ENCODE data around the gene VWA5B2.
A peak's percentile ranks its signal among the peaks of the same experiment; 100 is the strongest.

The VWA5B2 gene

DNA sequence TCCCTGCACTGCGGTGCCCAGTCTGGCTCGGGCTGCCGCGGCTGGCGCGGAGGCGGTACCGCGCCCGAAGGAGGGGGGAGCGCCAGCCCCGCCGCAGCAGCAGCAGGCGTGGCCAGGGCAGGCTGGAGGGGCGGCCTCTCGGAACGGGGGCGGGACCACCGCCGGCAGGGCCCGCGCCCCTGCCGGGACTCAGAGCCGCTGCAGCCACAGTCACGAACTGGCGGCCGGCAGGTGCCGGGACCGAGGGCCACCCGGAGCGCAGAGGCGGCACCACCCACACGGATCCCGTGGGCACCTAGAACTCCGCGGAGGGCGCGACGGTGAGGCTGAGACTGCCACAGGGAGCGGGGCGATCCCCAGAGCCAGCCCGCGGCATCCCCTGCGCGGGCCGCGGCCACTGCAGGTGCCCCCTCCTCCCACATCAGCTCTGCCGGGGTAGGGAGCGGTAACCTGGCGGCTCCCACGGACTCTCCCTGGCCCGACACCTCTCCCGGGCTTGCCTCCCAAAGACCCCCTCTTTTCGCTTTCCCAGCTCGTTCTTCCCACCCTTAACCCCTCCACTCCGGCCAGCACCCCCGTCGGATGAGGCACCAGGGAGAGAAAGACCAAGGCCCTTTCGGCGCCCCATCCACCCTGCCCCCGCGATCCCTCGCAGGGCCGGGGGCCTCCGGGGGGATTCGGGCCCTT lies at the start of gene VWA5B2:
Gene VWA5B2 (plus strand): TSS at position 192 of the 687 bp plus-strand sequence. CDS start 944 bp downstream, outside the sequence.
- DNase-seq: peak; percentile 76

DNA sequence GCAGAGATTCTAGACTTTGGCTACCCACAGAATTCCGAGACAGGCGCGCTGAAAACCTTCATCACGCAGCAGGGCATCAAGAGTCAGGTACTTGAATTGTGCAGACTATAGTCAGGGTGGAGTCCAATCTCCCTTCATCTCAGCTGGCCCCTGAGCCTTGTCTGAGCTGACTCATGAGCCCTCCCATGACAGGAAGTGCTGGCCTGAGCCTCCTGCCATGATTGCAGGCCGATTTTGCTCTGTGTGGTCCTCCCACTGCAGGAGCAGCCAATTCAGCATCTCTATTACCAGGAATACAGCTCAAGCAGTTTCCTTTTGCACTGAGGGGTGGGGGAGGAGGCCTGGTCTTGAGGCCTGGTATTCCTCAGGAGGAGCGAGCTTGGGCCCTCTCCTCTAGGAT lies 49.2 kb upstream of the VWA5B2 start:
- no peak for DNase-seq

DNA sequence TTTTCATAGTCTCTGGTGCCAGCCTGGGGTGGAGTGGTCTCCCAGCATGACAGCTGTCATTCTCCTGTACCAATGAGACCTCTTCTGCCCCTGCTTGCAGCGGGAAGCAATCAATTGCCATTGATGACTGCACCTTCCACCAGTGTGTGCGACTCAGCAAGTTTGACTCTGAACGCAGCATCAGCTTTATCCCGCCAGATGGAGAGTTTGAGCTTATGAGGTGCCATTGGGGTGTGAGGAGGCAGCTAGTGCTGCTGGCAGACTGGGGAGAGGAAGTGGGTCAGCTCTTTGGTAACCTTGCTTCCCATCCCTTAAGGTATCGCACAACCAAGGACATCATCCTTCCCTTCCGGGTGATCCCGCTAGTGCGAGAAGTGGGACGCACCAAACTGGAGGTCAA lies 47.8 kb upstream of the VWA5B2 start:
- DNase-seq: no peak

DNA sequence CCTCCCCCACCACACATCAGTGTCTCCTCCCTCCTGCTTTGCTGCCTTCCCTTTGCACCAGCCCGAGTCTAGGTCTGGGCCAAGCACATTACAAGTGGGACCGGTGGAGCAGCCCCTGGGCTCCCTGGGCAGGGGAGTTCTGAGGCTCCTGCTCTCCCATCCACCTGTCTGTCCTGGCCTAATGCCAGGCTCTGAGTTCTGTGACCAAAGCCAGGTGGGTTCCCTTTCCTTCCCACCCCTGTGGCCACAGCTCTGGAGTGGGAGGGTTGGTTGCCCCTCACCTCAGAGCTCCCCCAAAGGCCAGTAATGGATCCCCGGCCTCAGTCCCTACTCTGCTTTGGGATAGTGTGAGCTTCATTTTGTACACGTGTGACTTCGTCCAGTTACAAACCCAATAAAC lies 45.7 kb upstream of the VWA5B2 start:
- no peak for DNase-seq

DNA sequence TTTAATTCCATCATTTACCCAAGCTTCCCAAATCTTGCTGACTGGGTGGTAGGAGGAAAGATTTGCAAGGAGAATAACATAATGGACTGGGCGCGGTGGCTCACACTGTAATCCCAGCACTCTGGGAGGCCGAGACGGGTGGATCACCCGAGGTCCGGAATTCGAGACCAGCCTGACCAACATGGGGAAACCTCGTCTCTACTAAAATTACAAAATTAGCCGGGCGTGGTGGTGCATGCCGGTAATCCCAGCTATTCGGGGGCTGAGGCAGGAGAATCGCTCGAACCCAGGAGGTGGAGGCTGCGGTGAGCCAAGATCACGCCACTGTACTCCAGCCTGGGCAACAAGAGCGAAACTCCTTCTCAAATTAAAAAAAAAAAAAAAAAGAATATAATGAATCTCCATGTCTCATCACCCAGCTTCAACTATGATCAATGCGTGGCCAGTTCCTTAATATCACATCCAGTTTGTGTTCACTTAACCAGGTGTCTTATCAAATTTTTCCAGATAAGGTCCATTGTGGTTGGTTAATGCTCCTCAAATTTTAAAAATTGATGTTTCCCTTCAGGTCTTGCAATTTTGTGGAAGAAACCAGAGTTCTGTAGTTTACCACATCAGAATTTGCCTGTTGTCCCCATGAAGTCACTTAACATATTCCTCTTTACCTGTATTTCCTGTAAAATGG lies 44.7 kb upstream of the VWA5B2 start:
- no peak for DNase-seq

DNA sequence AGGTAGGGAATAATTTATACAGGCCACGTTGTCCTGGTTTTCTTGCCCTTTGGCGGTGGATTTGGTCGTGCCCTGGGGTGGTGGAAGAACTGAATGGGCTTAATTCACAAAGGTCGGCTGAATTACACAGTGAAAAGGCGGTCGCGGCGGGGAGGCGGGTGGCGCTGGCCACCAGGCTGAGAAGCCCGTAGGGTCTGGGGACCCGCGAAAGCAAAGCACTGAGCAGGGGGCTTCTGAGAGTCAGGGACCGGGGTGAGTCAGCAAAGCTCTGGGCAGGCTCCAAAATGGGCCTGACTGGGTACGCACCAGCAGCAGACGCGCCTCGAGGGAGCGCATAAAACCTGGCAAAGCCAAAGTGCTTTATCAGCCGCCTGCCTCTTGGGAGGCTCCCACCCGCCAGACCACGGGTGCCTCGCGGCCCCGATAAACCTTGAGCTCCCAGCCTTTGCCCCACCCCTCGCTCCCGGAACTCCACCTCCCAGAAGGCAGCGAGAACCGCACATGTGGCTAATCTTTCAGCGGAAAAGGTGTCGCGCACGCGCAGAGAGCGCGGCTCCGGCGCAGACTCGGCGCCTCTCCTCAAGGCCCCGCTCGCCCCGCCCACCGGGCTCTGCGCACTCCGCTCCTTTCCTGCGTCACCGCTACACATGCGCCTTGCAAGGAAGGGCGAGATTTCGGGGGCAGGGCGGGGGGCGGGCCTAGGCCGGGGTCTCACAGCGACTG lies 43.8 kb upstream of the VWA5B2 start:
- DNase-seq: peak; percentile 99

DNA sequence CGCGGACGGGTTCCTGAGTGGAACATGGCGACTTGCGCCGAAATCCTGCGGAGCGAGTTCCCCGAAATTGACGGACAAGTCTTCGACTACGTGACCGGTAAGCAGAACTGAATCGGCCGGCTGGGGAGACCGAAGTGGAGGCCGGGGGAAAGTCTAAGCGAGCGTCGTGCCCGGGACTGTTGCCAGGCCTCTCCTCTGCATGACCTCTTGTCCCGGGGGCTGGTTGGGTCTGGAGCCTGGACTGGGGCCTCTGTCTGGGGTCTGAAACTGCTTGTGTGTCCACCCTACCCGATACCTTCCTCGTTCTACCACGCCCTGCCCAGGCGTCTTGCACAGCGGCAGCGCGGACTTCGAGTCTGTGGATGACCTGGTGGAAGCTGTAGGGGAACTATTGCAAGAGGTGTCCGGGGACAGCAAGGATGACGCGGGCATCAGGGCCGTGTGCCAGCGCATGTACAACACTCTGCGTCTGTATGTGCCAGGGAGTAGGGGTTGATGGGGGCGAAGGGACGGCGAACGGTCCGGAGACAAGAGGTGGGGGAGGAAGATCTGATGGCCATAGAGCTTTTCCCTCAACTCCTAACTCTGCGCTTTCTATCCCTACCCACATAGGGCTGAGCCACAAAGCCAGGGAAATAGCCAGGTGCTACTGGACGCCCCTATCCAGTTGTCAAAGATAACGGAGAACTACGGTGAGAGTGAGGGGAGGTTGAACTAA lies 43.0 kb upstream of the VWA5B2 start, which contains the start of gene ABCF3:
Gene ABCF3 (plus strand): TSS at position 16 of the 718 bp plus-strand sequence. CDS start 9 bp downstream, at position 25.
- DNase-seq: no peak

DNA sequence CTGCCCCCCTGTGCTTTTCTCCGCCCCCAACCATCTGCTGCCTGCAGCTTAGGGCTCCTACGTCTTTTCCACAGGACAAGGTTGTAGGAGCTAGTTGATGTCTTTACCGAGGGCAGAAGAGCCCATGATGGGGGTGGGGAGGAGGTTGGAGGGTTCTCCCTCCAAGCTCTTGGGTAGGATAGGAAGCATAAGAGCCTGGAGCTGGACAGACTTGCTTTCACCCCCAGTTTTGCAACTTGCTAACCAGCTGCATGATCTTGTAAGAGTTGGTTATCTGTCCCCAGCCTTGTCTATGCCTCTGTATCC lies 42.5 kb upstream of the VWA5B2 start:
- no peak for DNase-seq

DNA sequence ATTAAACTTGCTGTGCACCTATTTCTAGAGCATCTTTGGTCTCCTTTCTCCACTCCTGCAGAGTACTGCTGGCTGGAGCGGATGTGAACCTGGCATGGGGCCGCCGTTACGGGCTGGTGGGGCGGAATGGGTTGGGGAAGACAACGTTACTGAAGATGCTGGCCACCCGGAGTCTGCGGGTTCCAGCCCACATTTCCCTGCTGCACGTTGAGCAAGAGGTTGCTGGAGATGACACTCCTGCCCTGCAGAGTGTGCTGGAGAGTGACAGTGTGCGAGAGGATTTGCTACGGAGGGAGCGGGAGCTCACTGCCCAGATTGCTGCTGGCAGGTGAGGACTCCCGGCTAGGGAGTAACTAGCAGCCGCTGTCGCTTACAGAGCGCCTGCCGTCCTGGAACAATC lies 41.3 kb upstream of the VWA5B2 start:
- no peak for DNase-seq

DNA sequence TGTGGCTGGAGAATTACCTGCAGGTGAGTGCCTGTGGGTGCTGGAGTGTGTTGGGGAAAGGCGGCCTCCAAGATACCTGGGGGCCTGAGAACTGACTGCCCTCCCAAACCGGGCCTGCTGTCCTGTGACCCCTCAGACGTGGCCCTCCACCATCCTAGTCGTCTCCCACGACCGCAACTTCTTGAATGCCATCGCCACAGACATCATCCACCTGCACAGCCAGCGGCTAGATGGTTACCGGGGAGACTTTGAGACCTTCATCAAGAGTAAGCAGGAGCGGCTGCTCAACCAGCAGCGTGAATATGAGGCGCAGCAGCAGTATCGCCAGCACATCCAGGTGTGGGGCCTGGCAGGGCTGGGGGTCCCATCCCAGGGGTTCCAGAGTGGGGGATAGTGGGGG lies 40.0 kb upstream of the VWA5B2 start:
- DNase-seq: no peak

DNA sequence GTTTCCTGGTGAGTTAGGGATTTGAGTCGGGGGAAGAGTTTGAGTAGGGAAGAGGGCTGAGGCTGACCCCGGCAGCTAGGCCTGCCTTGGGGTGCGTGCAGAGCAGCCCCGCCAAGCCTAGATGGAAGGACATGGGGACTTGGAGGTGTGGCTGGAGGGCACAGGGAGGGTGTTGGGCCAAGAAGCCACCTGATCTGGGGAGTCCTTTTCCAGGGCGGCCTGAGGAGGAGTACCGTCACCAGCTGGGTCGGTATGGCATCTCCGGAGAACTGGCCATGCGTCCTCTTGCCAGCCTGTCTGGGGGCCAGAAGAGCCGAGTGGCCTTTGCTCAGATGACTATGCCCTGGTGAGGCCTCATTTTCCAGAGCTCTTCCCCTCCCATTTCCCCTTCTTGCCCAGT lies 36.5 kb upstream of the VWA5B2 start:
- no peak for DNase-seq

DNA sequence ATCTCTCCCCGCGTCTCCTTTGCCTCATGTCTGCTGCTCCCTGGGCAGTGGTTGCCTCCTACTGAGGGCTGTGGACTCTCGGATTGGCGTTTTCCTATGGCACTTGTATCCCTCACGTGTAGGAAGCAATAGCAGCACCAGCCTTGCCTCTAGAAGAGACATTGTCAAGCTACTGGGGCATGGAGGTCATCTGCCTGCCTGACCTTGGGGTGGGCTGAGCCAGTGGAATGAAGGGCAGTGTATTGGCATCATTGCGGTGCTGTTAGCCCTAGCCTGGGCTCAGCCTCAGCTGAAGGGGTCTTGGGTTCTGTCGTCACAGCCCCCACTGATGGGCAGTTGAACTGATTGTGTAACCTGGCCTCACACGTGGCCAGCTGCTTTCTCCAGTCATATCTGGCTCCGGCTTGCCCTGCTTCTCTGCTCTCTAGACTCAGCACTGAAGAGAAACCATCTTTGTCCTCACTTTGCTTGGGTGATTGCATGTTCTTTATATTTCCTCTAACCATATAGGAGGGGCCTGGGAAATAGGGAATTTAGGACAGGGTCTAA lies 35.3 kb upstream of the VWA5B2 start:
- no peak for DNase-seq

DNA sequence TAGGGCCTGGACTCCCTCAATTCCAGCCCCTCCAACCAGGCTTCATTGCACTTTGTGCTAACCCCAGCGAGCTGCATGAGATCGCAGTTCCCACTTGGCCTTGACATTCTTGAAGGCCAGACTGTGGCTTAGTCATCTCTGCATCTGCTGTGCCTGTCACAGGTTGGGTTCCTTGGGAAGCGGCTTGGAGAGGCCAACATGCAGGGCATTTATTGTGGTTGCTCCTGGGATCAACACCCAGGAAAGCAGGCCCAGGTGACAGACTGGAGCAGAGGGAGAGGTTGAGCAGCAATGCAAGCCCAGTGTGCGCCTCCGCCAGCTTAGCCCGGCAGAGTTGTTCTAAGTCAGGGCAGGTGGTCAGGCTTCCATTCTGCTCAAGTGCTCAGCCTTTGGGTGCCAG lies 32.8 kb upstream of the VWA5B2 start:
- DNase-seq: no peak

DNA sequence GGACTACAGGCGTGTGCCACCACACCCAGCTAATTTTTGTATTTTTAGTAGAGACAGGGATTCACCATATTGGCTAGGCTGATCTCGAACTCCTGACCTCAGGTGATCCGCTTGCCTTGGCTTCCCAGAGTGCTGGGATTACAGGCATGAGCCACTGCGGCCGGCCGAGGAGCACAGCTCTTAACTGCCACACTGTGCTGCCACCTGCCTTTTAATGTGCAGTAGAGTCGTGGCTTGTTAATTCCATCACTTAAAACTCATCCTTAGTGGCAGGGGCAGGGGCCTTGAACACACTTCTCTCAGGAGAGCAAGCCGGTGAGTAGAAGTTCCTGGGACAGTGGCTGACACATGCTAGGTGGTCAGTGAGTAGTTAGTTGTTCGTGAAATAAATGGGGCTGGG lies 30.9 kb upstream of the VWA5B2 start:
- no peak for DNase-seq

DNA sequence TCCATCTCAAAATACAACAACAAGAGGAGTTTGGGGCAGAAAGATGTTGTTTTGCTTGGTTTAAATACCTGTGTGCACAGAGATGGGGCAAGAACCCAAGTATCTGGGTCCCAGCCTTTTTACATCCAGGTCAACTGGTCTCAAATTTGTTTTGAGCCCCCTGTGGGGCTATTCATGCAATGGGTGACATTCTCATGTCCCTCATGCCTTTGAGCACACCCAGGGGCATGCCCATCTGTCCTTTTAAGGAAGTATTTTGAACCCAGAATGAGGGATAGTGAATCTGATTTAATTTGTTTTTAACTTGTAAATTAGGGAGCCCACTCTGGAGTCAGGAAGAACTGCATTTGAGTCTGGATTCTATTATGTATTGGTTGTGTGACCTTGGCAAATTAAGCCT lies 28.6 kb upstream of the VWA5B2 start:
- DNase-seq: no peak

DNA sequence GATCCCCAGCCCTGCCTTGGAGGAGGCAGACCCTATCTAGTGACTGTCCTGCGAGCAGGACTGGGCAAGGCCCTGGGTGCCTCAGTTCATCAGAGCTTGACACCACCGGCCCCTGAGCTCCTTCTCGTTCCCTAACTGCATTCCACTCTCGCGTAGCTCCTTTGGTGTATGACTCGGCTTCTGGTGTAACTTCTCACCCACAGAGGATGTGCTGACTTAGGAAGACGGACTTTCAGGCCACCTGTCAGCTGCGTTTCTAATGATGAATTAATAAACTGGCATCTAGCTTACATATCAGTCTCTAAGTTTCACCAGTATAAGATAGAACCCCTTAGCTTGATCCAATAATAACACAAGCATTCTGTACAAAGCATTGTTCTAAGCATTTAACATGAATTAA lies 25.9 kb upstream of the VWA5B2 start:
- no peak for DNase-seq

DNA sequence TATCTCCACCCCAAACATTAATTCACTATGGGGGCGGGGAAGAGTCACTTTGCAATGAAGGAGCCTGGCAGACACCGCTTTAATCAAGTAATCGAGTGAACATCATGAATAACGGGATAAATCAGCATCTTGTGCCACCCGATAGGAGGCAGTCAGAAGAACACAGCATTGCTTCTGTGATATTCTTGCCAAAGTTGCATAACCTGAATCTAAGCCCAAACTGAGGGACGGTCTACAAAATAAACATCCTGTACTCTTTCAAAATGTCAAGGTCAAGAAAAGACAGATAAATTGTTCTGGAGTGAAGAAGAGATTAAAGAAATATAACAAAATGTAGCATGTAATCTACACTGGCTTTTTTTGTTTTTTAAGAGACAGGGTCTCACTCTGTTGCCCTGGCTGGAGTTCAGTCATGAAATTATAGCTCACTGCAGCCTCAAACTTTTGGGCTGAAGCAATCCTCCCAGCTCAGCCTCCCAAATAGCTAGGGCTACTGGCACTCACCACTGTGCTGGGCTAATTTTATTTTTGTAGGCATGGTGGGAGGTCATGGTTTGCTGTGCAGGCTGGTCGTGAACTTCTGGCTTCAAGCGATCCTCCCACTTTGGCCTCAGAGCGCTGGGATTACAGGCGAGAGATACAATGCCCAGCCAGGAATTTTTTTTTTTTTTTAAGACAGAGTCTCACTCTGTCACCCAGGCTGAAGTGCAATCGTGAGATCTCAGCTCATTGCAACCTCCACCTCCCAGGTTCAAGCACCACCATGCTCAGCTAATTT lies 20.1 kb upstream of the VWA5B2 start:
- no peak for DNase-seq

DNA sequence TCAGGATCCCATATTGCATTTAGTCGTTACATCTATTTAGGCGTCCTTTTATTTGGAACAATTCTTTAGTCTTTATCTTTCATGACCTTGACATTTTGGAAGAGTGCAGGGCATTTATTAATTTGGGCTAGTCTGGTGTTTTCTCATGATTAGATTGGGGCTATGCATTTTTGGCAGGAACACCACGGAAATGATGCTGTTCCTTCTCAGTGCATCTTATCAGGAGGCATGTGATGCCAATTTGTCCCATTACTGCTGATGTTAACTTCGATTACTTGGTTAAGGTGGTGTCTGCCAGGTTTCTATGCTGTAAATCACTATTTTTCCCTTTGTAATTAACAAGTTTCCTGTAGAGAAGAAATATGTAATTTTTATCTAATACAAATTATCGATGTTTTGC lies 18.1 kb upstream of the VWA5B2 start:
- no peak for DNase-seq

DNA sequence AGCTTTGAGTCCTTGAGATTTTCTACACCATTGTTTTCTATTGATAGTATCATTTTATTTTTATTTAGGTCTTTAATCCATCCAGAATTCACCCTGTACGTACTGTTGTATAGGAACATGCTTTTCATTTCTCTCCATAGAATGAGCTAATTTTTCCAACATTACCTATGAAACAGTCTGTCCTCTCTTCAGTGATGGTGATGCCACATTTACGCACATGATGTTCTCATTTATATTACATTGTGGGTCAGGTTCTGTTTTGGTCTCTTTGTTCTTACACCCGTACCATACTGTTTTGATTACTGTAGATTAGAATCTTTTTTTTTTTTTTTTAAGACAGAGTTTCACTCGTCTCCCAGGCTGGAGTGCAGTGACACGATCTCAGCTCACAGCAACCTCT lies 17.7 kb upstream of the VWA5B2 start:
- DNase-seq: no peak

DNA sequence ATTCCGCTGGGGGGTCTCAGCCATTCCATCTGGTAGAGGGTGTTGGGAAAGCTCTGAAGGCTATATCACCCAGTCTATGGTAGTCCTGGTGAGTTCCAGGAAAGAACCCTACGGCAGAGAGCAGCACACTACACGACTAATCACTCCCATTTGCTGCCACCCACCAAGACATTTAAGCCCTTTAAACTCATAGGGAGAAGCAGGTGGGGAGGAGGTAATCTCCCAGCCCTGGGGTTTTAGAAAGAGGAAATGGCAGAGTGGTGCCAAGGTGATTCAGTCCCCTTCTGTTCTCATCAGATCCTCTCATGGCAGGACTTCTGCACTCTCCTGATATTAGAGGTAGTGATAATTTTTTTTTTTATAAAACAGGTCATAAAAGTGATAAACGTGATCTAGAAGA lies 10.6 kb upstream of the VWA5B2 start:
- no peak for DNase-seq

DNA sequence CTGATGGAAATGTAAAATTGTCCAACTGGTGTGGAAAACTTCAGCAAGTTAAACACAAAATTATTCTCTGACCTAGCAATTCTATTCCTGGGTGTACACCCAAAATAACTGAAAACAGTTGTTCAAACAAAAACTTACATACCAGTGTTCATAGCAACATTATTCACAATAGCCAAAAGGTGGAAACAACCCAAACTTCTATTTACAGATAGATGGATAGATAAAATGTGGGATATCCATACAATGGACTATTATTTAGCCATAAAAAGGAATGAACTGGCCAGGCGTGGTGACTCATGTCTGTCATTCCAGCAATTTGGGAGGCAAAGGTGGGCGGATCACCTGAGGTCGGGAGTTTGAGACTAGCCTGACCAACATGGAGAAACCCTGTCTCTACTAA lies 6.9 kb upstream of the VWA5B2 start:
- no peak for DNase-seq

DNA sequence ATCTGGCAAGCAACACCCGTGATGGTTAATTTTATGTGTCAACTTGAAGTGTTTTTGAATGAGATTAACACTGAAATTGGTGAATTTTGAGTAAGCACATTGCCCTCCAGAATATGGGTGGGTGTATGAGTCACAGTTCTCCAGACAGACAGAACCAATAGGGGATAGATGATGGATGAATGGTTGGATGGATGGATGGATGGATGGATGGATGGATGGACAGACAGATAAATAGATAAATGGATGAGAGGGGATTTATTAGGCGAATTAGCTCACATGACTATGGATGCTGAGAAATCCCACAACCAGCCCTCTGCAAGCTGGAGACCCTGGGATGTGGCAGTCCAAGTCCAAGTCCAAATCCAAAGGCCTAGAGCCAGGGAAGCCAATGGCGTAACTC lies 5.4 kb upstream of the VWA5B2 start:
- no peak for DNase-seq

Data from NCI-H1092 treated with DMSO at 0.1 percent for 48 hours (cell line).